ENCODE data around the gene KHK.

DNA sequence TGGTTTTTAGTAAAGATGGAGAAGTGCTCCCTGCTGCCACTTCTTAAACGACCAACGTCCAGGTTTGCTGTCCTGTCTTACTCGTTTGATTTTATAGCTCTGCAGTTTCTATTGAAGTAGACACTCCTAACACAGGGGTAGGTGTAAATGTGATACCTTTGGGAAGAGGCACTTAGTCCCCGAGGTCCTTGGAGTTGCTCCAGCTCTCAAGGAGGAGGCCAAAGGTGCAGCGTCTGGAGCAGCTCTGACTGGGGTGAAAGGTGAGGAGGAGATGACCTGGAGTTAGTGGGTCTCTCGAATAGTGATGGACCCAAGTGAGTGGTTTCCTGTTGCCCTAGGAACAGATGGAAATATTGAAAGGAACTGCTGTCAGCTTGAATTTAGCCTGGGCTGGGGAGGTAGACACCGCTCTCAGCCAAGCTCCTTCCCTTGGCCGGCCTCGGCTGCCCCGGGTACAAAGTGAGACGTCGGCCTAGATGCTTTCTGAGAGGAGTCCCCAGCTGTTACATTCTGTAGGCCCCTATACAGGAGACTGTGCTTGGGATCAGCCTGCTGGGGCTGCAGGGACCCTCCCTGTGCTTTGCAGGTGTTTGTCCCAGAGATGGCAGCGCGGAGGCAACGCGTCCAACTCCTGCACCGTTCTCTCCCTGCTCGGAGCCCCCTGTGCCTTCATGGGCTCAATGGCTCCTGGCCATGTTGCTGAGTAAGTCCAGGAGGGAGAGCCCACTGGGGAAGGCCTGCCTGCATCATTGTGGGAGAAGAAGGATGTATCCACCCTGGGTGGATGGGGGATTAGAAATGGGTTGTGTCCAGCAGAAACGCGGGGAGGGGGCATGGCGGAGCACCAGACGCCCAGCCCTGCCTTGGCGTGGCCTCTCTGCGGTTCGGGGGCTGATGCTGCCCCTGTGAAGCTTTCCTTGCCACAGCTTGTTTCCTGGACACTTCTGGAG is 5.4 kb downstream of the KHK start:
- TF ChIP-seq GATA2 (IDR thresholded peaks at IDR 0.05; ENCODE audit: low read depth, low read length) (no peak), GATA3 (IDR thresholded peaks at IDR 0.05; ENCODE audit: low read depth, low read length) (no peak)
